ENCODE results near the gene SOS2.

GRCh38 chr14:50088731-50089130 lies 142.6 kb downstream of the SOS2 start:
- TF ChIP-seq CTCF (IDR thresholded peaks at IDR 0.05 in 2 of 3, conservative IDR thresholded peaks at IDR 0.05 in 1 of 3; ENCODE audit: control insufficient read depth in 2 of 3, extremely low read depth in 1 of 3, insufficient read depth in 1 of 3, low read depth in 3 of 3, low read length in 3 of 3) (no peak), PRDM15 (CRISPR knock-in tag; IDR thresholded peaks at IDR 0.05) (no peak), CREB1 (IDR thresholded peaks at IDR 0.05; ENCODE audit: low read depth) (no peak), TCF12 (IDR thresholded peaks at IDR 0.05; ENCODE audit: low read depth, low read length) (no peak), SPI1 (IDR thresholded peaks at IDR 0.05; ENCODE audit: borderline replicate concordance, insufficient read depth, low read depth, low read length) (no peak), EP300 (IDR thresholded peaks at IDR 0.05; ENCODE audit: borderline replicate concordance in 1 of 2, control insufficient read depth in 1 of 2, low read depth in 2 of 2, low read length in 2 of 2) (no peak), SP1 (IDR thresholded peaks at IDR 0.05; ENCODE audit: low read depth, low read length) (no peak), GABPA (IDR thresholded peaks at IDR 0.05; ENCODE audit: low read depth) (no peak), MAX (IDR thresholded peaks at IDR 0.05; ENCODE audit: low read depth, low read length) (no peak), BHLHE40 (IDR thresholded peaks at IDR 0.05; ENCODE audit: borderline replicate concordance in 1 of 2, low read depth in 2 of 2, low read length in 1 of 2) (no peak), USF1 (IDR thresholded peaks at IDR 0.05; ENCODE audit: borderline replicate concordance, extremely low read length, insufficient read depth, low read depth, low read length) (no peak)
